Transverse colon (tissue), 4 donors: ENCODE measurements around the gene SLC25A48. TPM values are rescaled to one million over a fixed set of nuclear protein-coding genes. Genes with fewer than 3 reads are reported as not detected.

Experiments
- DNase-seq: peaks from one replicate; pipeline ENCODE4 v3.0.0-alpha.2; 2019
- H3K27ac ChIP-seq, 4 donors: fragments of 200-600 bp; sonication (generic); 2 replicates each; pipeline ENCODE4 v1.5.1; 2016 to 2018; ENCODE audit warnings: inconsistent platforms in 4 of 4
- H3K27me3 ChIP-seq: fragments of 200-600 bp; sonication (generic); 2 replicates; pipeline ENCODE4 v1.5.1; 2017; ENCODE audit warnings: inconsistent platforms
- H3K36me3 ChIP-seq, 4 donors: fragments of 200-600 bp; sonication (generic); 2 replicates each; pipeline ENCODE4 v1.5.1; 2017 to 2019; ENCODE audit warnings: inconsistent platforms in 4 of 4
- H3K4me1 ChIP-seq, 4 donors: fragments of 200-600 bp; sonication (generic); 2 replicates each; pipeline ENCODE4 v1.5.1; 2017 to 2020; ENCODE audit warnings: inconsistent platforms in 4 of 4
- H3K4me3 ChIP-seq, 4 donors: fragments of 200-600 bp; sonication (generic); 1 replicate in 1 of 4; 2 replicates in 3 of 4; pipeline versions ENCODE4 v1.5.1 to v1.6.1; 2017 to 2019; ENCODE audit warnings: inconsistent platforms in 4 of 4
- H3K9me3 ChIP-seq, 2 donors: fragments of 200-600 bp; sonication (generic); 2 replicates each; pipeline ENCODE4 v1.5.1; 2017 to 2019; ENCODE audit warnings: inconsistent platforms in 2 of 2
- EP300 ChIP-seq: sonication (generic); formaldehyde crosslinking; IDR thresholded peaks from one replicate; pipeline ENCODE4 v1.6.1; 2017; ENCODE audit warnings: antibody characterized with exemption, low read depth
- POLR2A ChIP-seq: fragments of 450-650 bp; IDR thresholded peaks from one replicate; pipeline ENCODE4 v1.6.1; 2016; ENCODE audit warnings: antibody characterized with exemption, mild to moderate bottlenecking, moderate library complexity
- POLR2AphosphoS5 ChIP-seq, 3 donors: sonication (generic); formaldehyde crosslinking; IDR thresholded peaks; one replicate each; pipeline ENCODE4 v1.6.1; 2016; ENCODE audit warnings: antibody characterized with exemption in 3 of 3
- WGBS, 2 donors: methylation state at CpG; one replicate each; pipeline ENCODE4 v1.1.5; 2018; ENCODE audit warnings: low coverage in 1 of 2; 5-methylcytosine and 5-hydroxymethylcytosine counted together
- in situ Hi-C, 4 donors: fragments of 200-750 bp; cut with MboI; loops; one replicate each; pipeline versions ENCODE4 v1.15.0 to v1.15.1; 2017; ENCODE audit warnings: low sequenced_read_pairs in 3 of 4, low pct_ligation_motif_present in 1 of 4, low pct_unique_long_range_greater_than_20kb in 1 of 4
- intact Hi-C: fragments of 100-400 bp; cut with DNase I; formaldehyde crosslinking; loops from one replicate; pipeline ENCODE4 v1.15.1; 2023; ENCODE audit warnings: low total_unique reads
- total RNA-seq, 4 donors: library from RNA; depleted of rRNA; stranded (reverse); fragments of >200 nt; gene quantifications; one replicate each; pipeline ENCODE4 v1.1.0, GENCODE V29; 2016
- TF ChIP-seq, protein P1 (sequence below), 5 experiments: fragments of 200-600 bp in 3 of 5; fragments of 450-650 bp in 2 of 5; sonication (generic) in 3 of 5; IDR thresholded peaks; 1 replicate in 2 of 5; 2 replicates in 3 of 5; pipeline ENCODE4 v1.5.1; 2016 to 2017; ENCODE audit warnings: antibody characterized with exemption in 5 of 5, inconsistent platforms in 3 of 5, mild to moderate bottlenecking in 2 of 5, moderate library complexity in 1 of 5

Gene SLC25A48
- total RNA-seq, 4 donors from 2014 or later = 0.48 to 2.6 (median 1.8) TPM; not detected in 1

DNA sequence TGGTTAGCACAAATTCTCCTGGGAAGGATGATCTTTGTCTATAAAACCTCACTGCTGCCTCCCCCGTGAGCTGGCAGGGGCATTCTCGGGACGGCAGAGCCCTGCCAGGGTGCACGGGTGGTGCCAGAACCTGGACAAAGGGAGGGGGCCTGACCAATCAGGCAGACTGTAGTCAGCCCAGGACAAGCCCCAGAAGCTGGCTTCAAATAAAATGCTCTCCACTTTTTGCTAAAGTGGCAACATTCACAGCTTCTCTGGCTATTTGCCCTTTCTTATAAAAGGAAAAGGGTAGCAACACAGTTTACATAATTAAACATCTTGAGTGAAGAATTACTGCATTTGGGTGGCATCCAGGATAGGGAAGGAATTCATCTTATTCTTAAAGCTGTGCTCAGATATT is 46.8 kb downstream of the SLC25A48 start:
- intact Hi-C loops = no loop called here

DNA sequence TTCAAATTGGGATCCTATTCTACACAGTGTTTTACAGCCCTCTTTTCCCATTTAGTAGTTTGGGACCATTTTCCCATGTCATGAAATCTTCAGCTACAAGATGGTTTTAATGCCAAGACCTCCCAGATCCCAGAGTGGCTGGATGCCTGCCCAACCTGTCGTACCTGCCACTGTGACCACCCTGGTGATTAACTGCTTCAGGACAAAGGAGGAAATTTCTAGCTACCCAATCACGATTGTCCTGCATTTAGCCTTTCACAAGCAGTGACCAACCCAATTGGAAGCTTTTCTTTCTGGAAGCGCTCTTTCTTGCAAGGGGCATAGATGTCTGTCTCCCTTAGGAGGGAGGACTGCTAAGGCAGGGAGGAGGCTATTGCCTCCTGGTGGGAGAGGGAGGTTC is 47.4 kb downstream of the SLC25A48 start:
- in situ Hi-C loops (loop anchor here in 2 of 4 donors (10.0 kb wide), 1 partner anchor 333 kb away; no protein-coding TSS in a partner anchor), intact Hi-C loops (no loop called here)
- DNase-seq = no peak
- H3K4me3 ChIP-seq = no peak overlapping the region
- peaks cover 0 to 5% (median 2%) of the 10 kb centered on the region in 4 donors for H3K4me1 ChIP-seq
- H3K9me3 ChIP-seq = no peaks in the 10 kb centered on the region
- no peak overlapping the region for H3K27ac ChIP-seq
- no peaks in the 10 kb centered on the region for H3K27me3 ChIP-seq
- TF ChIP-seq EP300 = no peak
- no peak for TF ChIP-seq POLR2A
- TF ChIP-seq, protein P1, sequence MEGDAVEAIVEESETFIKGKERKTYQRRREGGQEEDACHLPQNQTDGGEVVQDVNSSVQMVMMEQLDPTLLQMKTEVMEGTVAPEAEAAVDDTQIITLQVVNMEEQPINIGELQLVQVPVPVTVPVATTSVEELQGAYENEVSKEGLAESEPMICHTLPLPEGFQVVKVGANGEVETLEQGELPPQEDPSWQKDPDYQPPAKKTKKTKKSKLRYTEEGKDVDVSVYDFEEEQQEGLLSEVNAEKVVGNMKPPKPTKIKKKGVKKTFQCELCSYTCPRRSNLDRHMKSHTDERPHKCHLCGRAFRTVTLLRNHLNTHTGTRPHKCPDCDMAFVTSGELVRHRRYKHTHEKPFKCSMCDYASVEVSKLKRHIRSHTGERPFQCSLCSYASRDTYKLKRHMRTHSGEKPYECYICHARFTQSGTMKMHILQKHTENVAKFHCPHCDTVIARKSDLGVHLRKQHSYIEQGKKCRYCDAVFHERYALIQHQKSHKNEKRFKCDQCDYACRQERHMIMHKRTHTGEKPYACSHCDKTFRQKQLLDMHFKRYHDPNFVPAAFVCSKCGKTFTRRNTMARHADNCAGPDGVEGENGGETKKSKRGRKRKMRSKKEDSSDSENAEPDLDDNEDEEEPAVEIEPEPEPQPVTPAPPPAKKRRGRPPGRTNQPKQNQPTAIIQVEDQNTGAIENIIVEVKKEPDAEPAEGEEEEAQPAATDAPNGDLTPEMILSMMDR (IDR thresholded peaks at IDR 0.05) = no peak
- TF ChIP-seq POLR2AphosphoS5 (IDR thresholded peaks at IDR 0.05) = no peak
- 55 to 65% methylated on average over 2 to 3 of the region's 3 CpGs for WGBS, 2 donors
- H3K36me3 ChIP-seq = no peaks in the 10 kb centered on the region

More for the DNA sequence above, 46.8 kb downstream of the SLC25A48 start:
- peaks cover 0 to 5% (median 2%) of the 10 kb centered on the region in 4 donors for H3K4me1 ChIP-seq
- TF ChIP-seq POLR2A (no peak), POLR2AphosphoS5 (IDR thresholded peaks at IDR 0.05) (no peak)
- TF ChIP-seq, protein P1 (IDR thresholded peaks at IDR 0.05) = no peak
- in situ Hi-C loops = loop anchor here in 2 of 4 donors (10.0 kb wide), 1 partner anchor 334 kb away; no protein-coding TSS in a partner anchor
- H3K9me3 ChIP-seq = no peaks in the 10 kb centered on the region
- DNase-seq = no peak
- H3K36me3 ChIP-seq = no peaks in the 10 kb centered on the region
- no peaks in the 10 kb centered on the region for H3K27me3 ChIP-seq
- 57% methylated on average over 4 of the region's 4 CpGs; no CpG with 5 or more reads in 1 of the 2 donors for WGBS, 2 donors
- H3K27ac ChIP-seq = no peak overlapping the region
- H3K4me3 ChIP-seq = no peak overlapping the region

DNA sequence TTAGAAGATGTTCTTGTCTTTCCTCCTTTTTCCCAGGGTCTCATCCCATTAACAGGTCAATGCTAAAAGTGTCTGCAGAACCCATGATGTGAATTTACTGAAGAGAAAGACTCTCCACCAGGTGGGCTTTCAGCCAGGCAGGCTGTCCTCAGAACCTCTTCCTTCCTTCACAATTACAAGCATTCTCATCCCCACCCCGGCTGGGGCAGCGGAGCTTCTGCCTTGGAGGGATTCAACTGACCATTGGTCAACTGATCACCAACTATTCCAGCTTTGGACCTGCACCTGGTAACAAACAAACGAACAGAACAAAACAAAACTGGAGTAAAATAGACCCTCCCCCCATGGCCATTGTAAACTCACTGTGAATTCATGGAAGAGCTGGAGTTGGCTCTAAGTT is 48.6 kb downstream of the SLC25A48 start:
- no peak overlapping the region for H3K4me3 ChIP-seq
- no peaks in the 10 kb centered on the region for H3K27me3 ChIP-seq
- in situ Hi-C loops = loop anchor here in 2 of 4 donors (10.0 kb wide), 1 partner anchor 332 kb away; no protein-coding TSS in a partner anchor
- no peak for TF ChIP-seq POLR2A
- H3K27ac ChIP-seq = no peak overlapping the region
- no peak for DNase-seq
- peaks cover 0 to 8% (median 4%) of the 10 kb centered on the region in 4 donors for H3K4me1 ChIP-seq
- H3K9me3 ChIP-seq = no peaks in the 10 kb centered on the region
- intact Hi-C loops = no loop called here
- H3K36me3 ChIP-seq = no peaks in the 10 kb centered on the region
- 82 to 89% methylated on average over 3 of the region's 3 CpGs for WGBS, 2 donors

DNA sequence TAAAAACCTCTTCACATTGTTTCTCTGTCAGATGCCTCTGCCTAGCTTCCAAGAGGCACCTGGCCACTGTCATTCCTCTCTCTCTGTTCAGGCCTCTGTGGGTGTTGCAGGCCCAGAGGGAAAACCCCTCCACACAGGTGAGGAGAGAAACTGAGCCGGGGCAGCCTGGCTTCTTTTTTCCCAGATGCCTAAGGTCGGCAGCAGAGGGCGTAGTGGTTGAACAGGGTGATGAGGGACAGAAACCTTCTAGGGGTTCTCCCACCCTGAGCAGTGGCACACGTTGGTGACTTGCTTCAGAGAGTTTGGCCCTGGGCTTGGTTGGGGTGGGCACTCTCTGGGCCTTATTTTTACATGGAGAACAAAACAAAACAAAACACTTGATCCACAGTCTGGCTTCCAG is 49.0 kb downstream of the SLC25A48 start:
- in situ Hi-C loops (loop anchor here in 2 of 4 donors (10.0 kb wide), 1 partner anchor 331 kb away; no protein-coding TSS in a partner anchor), intact Hi-C loops (no loop called here)
- DNase-seq = no peak
- Histone ChIP-seq H3K27me3 (no peaks in the 10 kb centered on the region), H3K9me3 (no peaks in the 10 kb centered on the region), H3K36me3 (no peaks in the 10 kb centered on the region), H3K27ac (no peak overlapping the region), H3K4me3 (no peak overlapping the region), H3K4me1 (peaks cover 0 to 8% (median 4%) of the 10 kb centered on the region in 4 donors)
- no peak for TF ChIP-seq POLR2A
- WGBS, 2 donors = 67 to 82% methylated on average over 1 to 4 of the region's 4 CpGs

DNA sequence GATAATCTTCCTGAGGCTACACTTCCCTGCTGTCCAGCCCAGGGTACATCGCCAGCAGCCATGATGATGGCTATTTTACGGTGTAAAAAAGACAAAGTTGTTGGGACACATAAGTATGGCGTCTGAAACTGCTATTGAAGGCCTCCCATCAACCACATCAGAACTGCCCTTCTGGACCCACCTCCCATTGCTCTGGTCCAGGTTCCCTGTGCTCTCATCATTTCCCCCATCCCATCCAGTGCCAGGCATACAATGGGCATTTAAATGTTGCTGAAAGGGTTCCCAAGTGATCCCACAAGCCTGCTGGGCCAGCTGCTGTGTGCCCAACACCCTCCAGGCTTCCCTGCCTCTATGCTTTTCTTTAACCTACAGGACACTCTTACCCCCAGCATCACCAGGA is 50.6 kb downstream of the SLC25A48 start:
- WGBS, 2 donors = 87 to 93% methylated on average over 3 of the region's 3 CpGs
- no peak for TF ChIP-seq POLR2A
- no peak for TF ChIP-seq POLR2AphosphoS5 (IDR thresholded peaks at IDR 0.05)
- TF ChIP-seq, protein P1 (IDR thresholded peaks at IDR 0.05) = no peak
- no peak for TF ChIP-seq EP300

More for the DNA sequence above, 50.6 kb downstream of the SLC25A48 start:
- in situ Hi-C loops (loop anchor here in 3 of 4 donors (5.0 to 10.0 kb wide), 2 partner anchors 327 to 330 kb away; no protein-coding TSS in a partner anchor), intact Hi-C loops (loop anchor here (5.0 kb wide), 1 partner anchor 57 kb away; no protein-coding TSS in a partner anchor)
- no peak for DNase-seq
- H3K36me3 ChIP-seq = no peaks in the 10 kb centered on the region
- H3K27me3 ChIP-seq = no peaks in the 10 kb centered on the region
- H3K4me3 ChIP-seq = no peak overlapping the region
- no peaks in the 10 kb centered on the region for H3K9me3 ChIP-seq
- H3K27ac ChIP-seq = no peak overlapping the region
- H3K4me1 ChIP-seq = peaks cover 0 to 8% (median 4%) of the 10 kb centered on the region in 4 donors
